PC-9 (cell line): Measurements from ENCODE around the gene GNAQ. TPM values are rescaled to one million over a fixed set of nuclear protein-coding genes. Genes with fewer than 3 reads are reported as not detected.
"Not testable (repeated sequence)": the region's sequence is repeated elsewhere in the genome, so short reads cannot be mapped to it uniquely, and the experiment has no call there.

ENCODE experiments used
- BruUV-seq: library from RNA; stranded (reverse); fragments of 400-500 nt; replicated peaks from 2 replicates; lab custom pipeline; 2021; lab: Mats Ljungman, UMichigan
- CTCF ChIA-PET: fragments of 300-600 bp; sonication (Branson Sonifier 250); formaldehyde crosslinking; loops from one replicate; lab custom pipeline; 2022; ENCODE audit warnings: antibody characterized with exemption; lab: Charles Lee
- POLR2A ChIA-PET: fragments of 300-600 bp; sonication (Branson Sonifier 250); formaldehyde crosslinking; loops from one replicate; lab custom pipeline; 2022; ENCODE audit warnings: antibody characterized with exemption; ENCODE audit not compliant: unreplicated experiment; lab: Charles Lee
- DNase-seq, 2 experiments: peaks; one replicate each; pipeline versions ENCODE4 v3.0.0 to v3.0.0-alpha.2; 2015 to 2022; ENCODE audit warnings: mixed read lengths in 1 of 2
- H2AFZ ChIP-seq: fragments of 200-600 bp; sonication (generic); 2 replicates; pipeline ENCODE4 v1.8.1; 2017; ENCODE audit warnings: antibody characterized with exemption
- H3F3A ChIP-seq: fragments of 200-600 bp; sonication (generic); 2 replicates; pipeline ENCODE4 v1.8.1; 2017; ENCODE audit warnings: antibody characterized with exemption, mild to moderate bottlenecking, low read depth; ENCODE audit not compliant: insufficient read depth
- H3K27ac ChIP-seq: fragments of 200-600 bp; sonication (generic); 2 replicates; pipeline ENCODE4 v1.6.1; 2016; ENCODE audit warnings: mixed run types
- H3K27me3 ChIP-seq: fragments of 200-600 bp; sonication (generic); 2 replicates; pipeline ENCODE4 v1.6.1; 2016; ENCODE audit warnings: low read depth, mixed run types; ENCODE audit not compliant: insufficient read depth
- H3K36me3 ChIP-seq: fragments of 200-600 bp; sonication (generic); 2 replicates; pipeline ENCODE4 v1.6.1; 2016; ENCODE audit warnings: low read depth, mixed run types
- H3K4me1 ChIP-seq: fragments of 200-600 bp; sonication (generic); replicated peaks from 2 replicates; pipeline ENCODE4 v1.6.1; 2016; ENCODE audit warnings: mixed run types; ENCODE audit not compliant: insufficient read depth
- H3K4me2 ChIP-seq: fragments of 200-600 bp; sonication (generic); 2 replicates; pipeline ENCODE4 v1.6.1; 2017; ENCODE audit warnings: mixed run types
- H3K4me3 ChIP-seq: fragments of 200-600 bp; sonication (generic); 2 replicates; pipeline ENCODE4 v1.6.1; 2016; ENCODE audit warnings: mixed run types
- H3K79me2 ChIP-seq: fragments of 200-600 bp; sonication (generic); 2 replicates; pipeline ENCODE4 v1.6.1; 2017; ENCODE audit warnings: low read depth, mixed run types
- H3K9me2 ChIP-seq: fragments of 200-600 bp; sonication (generic); 2 replicates; pipeline ENCODE4 v1.8.1; 2017; ENCODE audit warnings: mild to moderate bottlenecking; ENCODE audit not compliant: insufficient read depth
- H3K9me3 ChIP-seq: fragments of 200-600 bp; sonication (generic); 2 replicates; pipeline ENCODE4 v1.8.1; 2016; ENCODE audit warnings: low read depth; ENCODE audit not compliant: insufficient read depth
- H4K20me1 ChIP-seq: fragments of 200-600 bp; sonication (generic); 2 replicates; pipeline ENCODE4 v1.8.1; 2017; ENCODE audit not compliant: insufficient read depth
- EZH2 ChIP-seq: fragments of 200-600 bp; sonication (generic); IDR thresholded peaks from 2 replicates; pipeline ENCODE4 v1.8.0; 2017; ENCODE audit warnings: antibody characterized with exemption, low read depth
- intact Hi-C: fragments of 100-400 bp; cut with micrococcal nuclease; formaldehyde crosslinking; loops from one replicate; pipeline ENCODE4 v1.10.0; 2022; ENCODE audit not compliant: unreplicated experiment
- total RNA-seq: library from RNA; stranded (reverse); gene quantifications from 2 replicates; pipeline ENCODE4 v1.2.3, GENCODE V29; 2021
- TF ChIP-seq, protein P1 (sequence below): fragments of 200-600 bp; sonication (generic); conservative IDR thresholded peaks from 2 replicates; pipeline ENCODE4 v1.6.1; 2017; ENCODE audit warnings: mixed run types, antibody characterized with exemption, mild to moderate bottlenecking, moderate library complexity

The GNAQ gene
- total RNA-seq, 1 experiment from 2014 or later = 51.6 TPM

DNA sequence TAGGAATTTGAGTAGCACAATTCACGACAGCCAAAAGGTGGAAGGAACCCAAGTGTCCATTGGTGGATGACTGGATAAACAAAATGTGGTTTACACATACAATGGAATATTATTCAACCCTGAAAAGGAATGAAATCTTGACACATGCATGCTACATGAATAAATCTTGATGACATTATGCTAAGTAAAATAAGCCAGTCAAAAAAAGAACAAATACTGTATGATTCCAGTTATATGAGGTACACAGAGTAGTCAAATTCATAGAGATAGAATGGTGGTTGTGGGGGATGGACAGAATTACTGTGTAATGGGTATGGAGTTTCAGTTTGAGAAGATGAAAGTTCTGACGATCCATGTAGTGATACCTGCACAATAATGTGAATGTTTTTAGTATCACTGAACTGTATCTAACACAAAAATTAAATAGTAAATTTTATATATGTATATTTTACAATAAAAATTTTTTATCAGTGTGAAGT, 265.8 kb downstream of the GNAQ start:
- Histone ChIP-seq H3K27ac (no peak overlapping the region), H3K36me3 (no peaks in the 10 kb centered on the region)
- CTCF ChIA-PET = no interaction called here

DNA sequence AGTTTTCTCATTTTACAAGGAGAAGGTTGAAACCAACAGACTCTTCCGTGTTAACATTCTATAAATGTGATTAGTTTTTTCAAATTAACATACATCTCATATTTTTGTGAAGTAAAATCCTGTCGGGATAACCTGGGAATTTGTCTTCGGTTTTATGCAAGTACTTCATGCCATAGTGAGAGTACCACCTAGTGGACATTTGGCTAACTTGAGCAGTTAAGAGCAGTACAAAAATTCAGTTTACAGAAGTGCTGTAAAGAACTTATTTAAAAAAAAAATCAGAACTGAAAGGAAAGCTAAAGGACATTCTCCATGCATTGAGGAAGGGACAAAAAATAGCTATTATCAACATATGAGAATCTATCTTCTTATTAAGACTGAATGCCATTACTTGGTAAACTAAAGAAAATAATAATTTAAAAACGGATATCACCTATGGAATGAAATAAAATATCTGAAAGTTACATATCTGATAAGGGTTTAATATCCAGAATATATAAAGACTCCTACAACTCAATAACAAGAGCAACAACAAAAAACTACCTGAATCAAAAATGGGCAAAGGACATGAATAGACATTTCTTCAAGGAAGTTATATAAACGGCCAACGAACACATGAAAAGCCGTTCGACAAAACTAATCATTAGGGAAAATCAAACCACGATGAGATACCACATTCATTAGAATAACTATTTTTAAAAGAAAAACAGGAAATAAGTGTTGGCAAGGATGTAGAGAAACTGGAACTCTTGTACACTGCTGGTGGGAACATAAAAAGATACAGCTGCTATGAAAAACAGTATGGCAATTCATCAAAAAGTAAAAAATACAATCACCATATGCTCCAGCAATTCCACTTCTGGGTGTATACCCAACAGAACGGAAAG, 266.5 kb downstream of the GNAQ start:
- Histone ChIP-seq H3K9me3 (no peaks in the 10 kb centered on the region), H3K4me3 (no peak overlapping the region), H3K27ac (no peak overlapping the region), H3K27me3 (no peaks in the 10 kb centered on the region), H3K4me2 (no peak overlapping the region), H3K9me2 (no peaks in the 10 kb centered on the region), H3K79me2 (no peaks in the 10 kb centered on the region), H3K36me3 (no peaks in the 10 kb centered on the region), H3K4me1 (no peaks in the 10 kb centered on the region), H2AFZ (no peak overlapping the region), H4K20me1 (no peaks in the 10 kb centered on the region), H3F3A (no peaks in the 10 kb centered on the region; the same call in 1 of the 2 replicates)
- CTCF ChIA-PET = interaction anchor here (0.7 kb wide), 1 partner anchor 331 kb away, joined by 5 read pairs; no protein-coding TSS in a partner anchor
- intact Hi-C loops = no loop called here
- TF ChIP-seq, protein P1, sequence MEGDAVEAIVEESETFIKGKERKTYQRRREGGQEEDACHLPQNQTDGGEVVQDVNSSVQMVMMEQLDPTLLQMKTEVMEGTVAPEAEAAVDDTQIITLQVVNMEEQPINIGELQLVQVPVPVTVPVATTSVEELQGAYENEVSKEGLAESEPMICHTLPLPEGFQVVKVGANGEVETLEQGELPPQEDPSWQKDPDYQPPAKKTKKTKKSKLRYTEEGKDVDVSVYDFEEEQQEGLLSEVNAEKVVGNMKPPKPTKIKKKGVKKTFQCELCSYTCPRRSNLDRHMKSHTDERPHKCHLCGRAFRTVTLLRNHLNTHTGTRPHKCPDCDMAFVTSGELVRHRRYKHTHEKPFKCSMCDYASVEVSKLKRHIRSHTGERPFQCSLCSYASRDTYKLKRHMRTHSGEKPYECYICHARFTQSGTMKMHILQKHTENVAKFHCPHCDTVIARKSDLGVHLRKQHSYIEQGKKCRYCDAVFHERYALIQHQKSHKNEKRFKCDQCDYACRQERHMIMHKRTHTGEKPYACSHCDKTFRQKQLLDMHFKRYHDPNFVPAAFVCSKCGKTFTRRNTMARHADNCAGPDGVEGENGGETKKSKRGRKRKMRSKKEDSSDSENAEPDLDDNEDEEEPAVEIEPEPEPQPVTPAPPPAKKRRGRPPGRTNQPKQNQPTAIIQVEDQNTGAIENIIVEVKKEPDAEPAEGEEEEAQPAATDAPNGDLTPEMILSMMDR = peak; percentile 75
- TF ChIP-seq EZH2 = no peak
- POLR2A ChIA-PET = no interaction called here
- no TSS peak for BruUV-seq
- DNase-seq = no peak

More for the DNA sequence above, 265.8 kb downstream of the GNAQ start:
- no peaks in the 10 kb centered on the region for H3K9me2 ChIP-seq
- no peak overlapping the region for H3K4me3 ChIP-seq
- TF ChIP-seq, protein P1 = no peak
- no peak for TF ChIP-seq EZH2
- no peaks in the 10 kb centered on the region for H3K9me3 ChIP-seq
- H3K79me2 ChIP-seq = no peaks in the 10 kb centered on the region
- DNase-seq = no peak
- no peaks in the 10 kb centered on the region; the same call in 1 of the 2 replicates for H3F3A ChIP-seq
- no peaks in the 10 kb centered on the region for H3K27me3 ChIP-seq
- H2AFZ ChIP-seq = no peak overlapping the region
- BruUV-seq = no TSS peak
- H3K4me1 ChIP-seq = no peaks in the 10 kb centered on the region
- POLR2A ChIA-PET = no interaction called here
- no peak overlapping the region for H3K4me2 ChIP-seq
- H4K20me1 ChIP-seq = no peaks in the 10 kb centered on the region
- intact Hi-C loops = no loop called here

DNA sequence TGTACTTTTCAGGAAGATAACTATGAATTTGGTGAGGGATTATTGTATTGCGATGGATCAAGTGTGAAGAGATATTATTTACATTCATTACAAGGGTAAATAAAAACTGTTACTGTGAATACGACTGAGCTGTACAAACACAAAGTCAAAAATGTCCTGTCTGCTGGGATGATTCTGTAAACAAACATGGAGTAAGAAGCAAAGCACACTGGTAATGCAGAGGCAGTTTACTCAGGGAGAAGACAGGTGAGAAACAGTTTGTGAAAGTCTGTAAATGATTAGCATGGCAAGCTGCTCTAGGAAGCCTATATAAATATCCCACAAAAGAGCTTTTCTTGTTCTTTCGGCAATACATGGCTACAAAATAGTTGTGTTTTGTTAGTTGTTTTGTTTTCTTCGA, 268.0 kb downstream of the GNAQ start:
- no peaks in the 10 kb centered on the region for H3K4me1 ChIP-seq
- H3K9me2 ChIP-seq = no peaks in the 10 kb centered on the region
- H3K27ac ChIP-seq = no peak overlapping the region
- no peak for TF ChIP-seq EZH2
- TF ChIP-seq, protein P1 = no peak
- H3K4me3 ChIP-seq = no peak overlapping the region
- no peaks in the 10 kb centered on the region for H3K9me3 ChIP-seq
- POLR2A ChIA-PET = no interaction called here
- no TSS peak for BruUV-seq
- H3K27me3 ChIP-seq = no peaks in the 10 kb centered on the region
- H2AFZ ChIP-seq = no peak overlapping the region
- no peaks in the 10 kb centered on the region for H3K79me2 ChIP-seq
- no peaks in the 10 kb centered on the region for H4K20me1 ChIP-seq
- DNase-seq = no peak
- intact Hi-C loops = no loop called here
- no peaks in the 10 kb centered on the region; the same call in 1 of the 2 replicates for H3F3A ChIP-seq
- no peak overlapping the region for H3K4me2 ChIP-seq
- no peaks in the 10 kb centered on the region for H3K36me3 ChIP-seq
- CTCF ChIA-PET = interaction anchor here (0.7 kb wide), 1 partner anchor 330 kb away, joined by 3 read pairs; no protein-coding TSS in a partner anchor

DNA sequence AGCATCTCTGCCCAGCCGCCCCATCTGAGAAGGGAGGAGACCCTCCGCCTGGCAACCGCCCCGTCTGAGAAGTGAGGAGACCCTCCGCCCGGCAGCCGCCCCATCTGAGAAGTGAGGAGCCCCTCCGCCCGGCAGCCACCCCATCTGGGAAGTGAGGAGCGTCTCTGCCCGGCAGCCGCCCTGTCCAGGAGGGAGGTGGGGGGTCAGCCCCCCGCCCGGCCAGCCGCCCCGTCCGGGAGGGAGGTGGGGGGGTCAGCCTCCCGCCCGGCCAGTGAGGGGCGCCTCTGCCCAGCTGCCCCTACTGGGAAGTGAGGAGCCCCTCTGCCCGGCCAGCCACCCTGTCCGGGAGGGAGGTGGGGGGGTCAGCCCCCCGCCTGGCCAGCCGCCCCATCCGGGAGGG, 270.7 kb downstream of the GNAQ start:
- H4K20me1 ChIP-seq, intact Hi-C loops, H3K27ac ChIP-seq, H3K79me2 ChIP-seq, POLR2A ChIA-PET, H3K9me2 ChIP-seq, BruUV-seq, H3K36me3 ChIP-seq, H3K9me3 ChIP-seq, H3K27me3 ChIP-seq, CTCF ChIA-PET, H3K4me3 ChIP-seq, H2AFZ ChIP-seq, H3K4me1 ChIP-seq, H3K4me2 ChIP-seq, DNase-seq, H3F3A ChIP-seq: not testable (repeated sequence)
